A673 (cell line): ENCODE data around the gene BLCAP. TPM values are rescaled to one million over a fixed set of nuclear protein-coding genes. Genes with fewer than 3 reads are reported as not detected.

Experiments used
- BruUV-seq: library from RNA; stranded (reverse); fragments of 400-500 nt; replicated peaks from 2 replicates; lab custom pipeline; 2021; lab: Mats Ljungman, UMichigan
- CTCF ChIA-PET: fragments of 300-600 bp; sonication (Branson Sonifier 250); formaldehyde crosslinking; loops from one replicate; lab custom pipeline; 2022; ENCODE audit warnings: antibody characterized with exemption; lab: Charles Lee
- POLR2A ChIA-PET: fragments of 300-600 bp; sonication (Branson Sonifier 250); formaldehyde crosslinking; loops from one replicate; lab custom pipeline; 2022; ENCODE audit warnings: antibody characterized with exemption; ENCODE audit not compliant: low non-redundant PET; lab: Charles Lee
- DNase-seq: peaks from one replicate; pipeline ENCODE4 v3.0.0-alpha.2; 2015; ENCODE audit warnings: low spot score
- H3K27ac ChIP-seq: fragments of 200-600 bp; sonication (generic); 2 replicates; pipeline ENCODE4 v1.5.1; 2016; ENCODE audit warnings: mixed run types, low read depth, mild to moderate bottlenecking, mixed read lengths, antibody characterized with exemption, low read length; ENCODE audit not compliant: poor library complexity, severe bottlenecking
- H3K27me3 ChIP-seq: fragments of 200-600 bp; sonication (generic); replicated peaks from 2 replicates; pipeline ENCODE4 v1.6.1; 2017; ENCODE audit warnings: mixed run types, low read depth, mild to moderate bottlenecking, mixed read lengths, antibody characterized with exemption, low read length; ENCODE audit not compliant: insufficient read depth, poor library complexity
- H3K36me3 ChIP-seq: fragments of 200-600 bp; sonication (generic); 2 replicates; pipeline ENCODE4 v1.6.1; 2016; ENCODE audit warnings: mixed run types, mild to moderate bottlenecking, mixed read lengths, antibody characterized with exemption, low read length; ENCODE audit not compliant: insufficient read depth, poor library complexity, severe bottlenecking
- H3K4me1 ChIP-seq: fragments of 200-600 bp; sonication (generic); 2 replicates; pipeline ENCODE4 v1.6.1; 2017; ENCODE audit warnings: mixed run types, mild to moderate bottlenecking, mixed read lengths, antibody characterized with exemption, low read length; ENCODE audit not compliant: insufficient read depth, poor library complexity, severe bottlenecking
- H3K4me3 ChIP-seq: fragments of 200-600 bp; sonication (generic); 2 replicates; pipeline ENCODE4 v1.5.1; 2016; ENCODE audit warnings: low read depth, mixed run types, mild to moderate bottlenecking, mixed read lengths, low read length; ENCODE audit not compliant: poor library complexity, severe bottlenecking
- H3K9me3 ChIP-seq: fragments of 200-600 bp; sonication (generic); 2 replicates; pipeline ENCODE4 v1.6.1; 2016; ENCODE audit warnings: mixed run types, low read depth, mild to moderate bottlenecking, mixed read lengths, antibody characterized with exemption, low read length; ENCODE audit not compliant: poor library complexity, severe bottlenecking
- CTCF ChIP-seq: fragments of 300-800, 200-600 bp; sonication (generic); conservative IDR thresholded peaks from 2 replicates; pipeline ENCODE4 v1.5.1; 2017; ENCODE audit warnings: low read depth, mild to moderate bottlenecking, antibody characterized with exemption, low read length, moderate library complexity, mixed read lengths
- EZH2 ChIP-seq: fragments of 200-600 bp; sonication (generic); IDR thresholded peaks from 2 replicates; pipeline ENCODE4 v1.6.1; 2017; ENCODE audit warnings: borderline replicate concordance, low read depth, mild to moderate bottlenecking, mixed read lengths, antibody characterized with exemption, low read length; ENCODE audit not compliant: poor library complexity, severe bottlenecking
- intact Hi-C: fragments of 100-400 bp; cut with micrococcal nuclease; formaldehyde crosslinking; loops from one replicate; pipeline ENCODE4 v1.10.0; 2022; ENCODE audit not compliant: unreplicated experiment
- total RNA-seq: library from RNA; stranded (reverse); gene quantifications from 2 replicates; pipeline ENCODE4 v1.2.3, GENCODE V29; 2021

BLCAP gene
- total RNA-seq, 1 experiment from 2014 or later, result 39.9 TPM

DNA sequence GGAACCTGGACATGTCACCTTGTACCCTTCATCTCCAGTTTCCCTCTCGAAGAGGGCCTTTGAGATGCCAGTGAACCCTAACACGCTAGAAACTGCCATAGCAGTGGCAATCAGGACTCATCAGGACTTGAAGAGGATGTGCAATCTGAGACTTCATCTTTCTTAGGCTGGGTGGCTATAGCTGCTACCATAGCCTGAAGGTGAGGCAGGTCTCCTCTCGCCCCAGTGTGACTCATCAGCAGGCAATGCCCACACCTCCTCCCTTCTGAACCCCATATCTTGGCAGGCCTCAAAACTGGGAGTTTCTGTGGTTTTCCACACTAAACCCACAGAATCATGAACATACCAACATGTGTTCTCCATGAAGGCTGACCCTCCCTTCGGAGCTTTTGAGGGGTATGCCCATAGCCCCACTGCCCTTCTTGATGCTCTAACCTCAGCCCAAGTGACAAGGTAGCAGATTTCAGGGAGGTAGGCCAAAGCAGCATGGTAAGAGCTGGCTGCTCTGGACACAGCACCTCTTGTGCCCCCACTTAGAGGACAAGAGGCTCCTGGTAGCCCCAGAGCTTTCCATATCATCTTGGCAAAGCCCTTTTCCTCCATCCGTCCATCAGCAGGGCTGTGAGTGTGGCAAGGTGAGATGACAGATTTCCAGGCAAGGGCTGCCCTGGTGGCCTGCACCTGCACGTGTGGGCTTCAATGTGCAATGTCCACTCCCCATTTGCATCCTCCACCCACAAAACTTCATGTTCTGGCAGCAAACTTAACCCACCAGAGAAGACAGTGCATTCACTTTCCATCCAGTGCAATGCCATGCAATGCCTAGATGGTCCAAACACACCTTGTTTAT lies 2.6 kb downstream of the BLCAP start:
- intact Hi-C loops, result loop anchor here (10.0 kb wide), 1 partner anchor 140 kb away; no protein-coding TSS in a partner anchor
- Histone ChIP-seq H3K4me3 (no peak overlapping the region), H3K9me3 (no peaks in the 10 kb centered on the region), H3K27ac (no peak overlapping the region), H3K27me3 (no peaks in the 10 kb centered on the region), H3K4me1 (peaks cover 17% of the 10 kb centered on the region), H3K36me3 (no peaks in the 10 kb centered on the region)
- ChIA-PET CTCF (no interaction called here), POLR2A (no interaction called here)
- no peak for DNase-seq
- TF ChIP-seq EZH2, result no peak
- no peak for TF ChIP-seq CTCF
- BruUV-seq, result no TSS peak

DNA sequence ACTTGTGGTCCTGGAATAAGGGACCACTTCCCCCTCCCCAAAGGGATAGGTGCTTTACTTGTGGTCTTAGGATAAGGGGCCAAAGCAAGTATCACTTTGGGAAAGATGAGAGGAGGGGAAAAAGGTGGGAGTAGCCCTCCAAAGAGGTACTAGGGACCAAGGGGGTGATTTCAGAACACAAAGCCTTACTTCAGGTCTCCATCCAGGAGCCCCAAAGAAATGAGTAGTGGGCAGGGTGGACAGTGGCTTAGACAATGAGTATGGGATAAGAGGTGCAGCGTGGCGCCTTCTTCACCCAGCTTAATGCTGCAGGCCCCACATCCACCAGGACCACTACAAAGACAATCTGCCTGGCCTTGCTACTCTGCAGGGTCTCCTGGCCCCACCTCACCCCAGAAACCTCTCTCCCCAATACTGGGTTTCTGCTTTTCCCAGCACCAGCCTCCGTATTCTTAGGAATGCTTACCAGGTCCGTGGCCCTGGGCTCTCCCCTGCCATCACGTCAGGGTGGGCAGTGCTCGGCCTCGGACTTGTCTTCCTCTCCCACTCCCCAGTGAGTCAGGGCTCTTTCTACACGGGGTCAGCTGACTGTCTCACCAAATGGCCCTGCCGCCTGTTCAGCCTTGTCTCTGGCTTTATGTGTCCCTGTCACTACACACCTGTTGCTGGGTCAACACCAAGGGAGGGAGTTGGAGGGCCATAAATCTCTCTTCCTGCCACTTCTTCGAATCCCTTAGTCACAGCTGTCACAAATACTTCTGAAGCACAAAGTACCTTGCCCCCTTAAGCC lies 3.6 kb downstream of the BLCAP start:
- H3K4me1 ChIP-seq, result peaks cover 26% of the 10 kb centered on the region

More for the DNA sequence above, 3.6 kb downstream of the BLCAP start:
- intact Hi-C loops, result loop anchor here (10.0 kb wide), 1 partner anchor 139 kb away; no protein-coding TSS in a partner anchor
- TF ChIP-seq EZH2, result no peak
- no peak for TF ChIP-seq CTCF
- no peak overlapping the region for H3K27ac ChIP-seq
- H3K36me3 ChIP-seq, result no peaks in the 10 kb centered on the region
- POLR2A ChIA-PET, result no interaction called here
- BruUV-seq, result no TSS peak
- CTCF ChIA-PET, result no interaction called here
- no peak for DNase-seq
- no peaks in the 10 kb centered on the region for H3K9me3 ChIP-seq
- H3K27me3 ChIP-seq, result no peaks in the 10 kb centered on the region
- H3K4me3 ChIP-seq, result no peak overlapping the region
